VCaP (cell line): ENCODE data around the gene ELK4.

Experiments
- H3K27ac ChIP-seq: fragments of 450-650 bp; 2 replicates; pipeline ENCODE4 v1.5.1; 2017
- TF ChIP-seq, protein P1 (sequence below): fragments of 450-650 bp; conservative IDR thresholded peaks from 2 replicates; pipeline ENCODE4 v1.5.1; 2017; ENCODE audit warnings: mild to moderate bottlenecking, moderate library complexity

Gene ELK4

DNA sequence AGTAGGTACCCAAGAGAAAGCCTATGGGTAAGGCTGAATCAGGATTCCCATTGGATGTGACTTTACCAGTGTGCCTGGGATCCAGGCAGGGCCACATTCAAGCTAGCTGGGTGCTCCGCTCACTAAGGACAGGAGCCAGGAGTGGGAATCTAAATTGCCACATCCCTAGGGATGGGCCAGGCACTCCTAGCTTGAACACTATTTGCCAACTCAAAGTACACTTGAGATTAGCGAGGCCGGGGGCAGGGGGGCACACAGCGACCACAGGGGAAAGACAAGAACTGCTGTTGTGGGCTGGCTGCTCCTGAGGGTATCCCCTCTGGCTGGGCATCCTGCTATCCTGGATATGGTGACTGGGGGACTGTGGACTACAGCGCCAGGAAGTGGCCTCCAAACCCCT lies 44.2 kb upstream of the ELK4 start:
- H3K27ac ChIP-seq, result peak overlapping the region; percentile 88
- TF ChIP-seq, protein P1, sequence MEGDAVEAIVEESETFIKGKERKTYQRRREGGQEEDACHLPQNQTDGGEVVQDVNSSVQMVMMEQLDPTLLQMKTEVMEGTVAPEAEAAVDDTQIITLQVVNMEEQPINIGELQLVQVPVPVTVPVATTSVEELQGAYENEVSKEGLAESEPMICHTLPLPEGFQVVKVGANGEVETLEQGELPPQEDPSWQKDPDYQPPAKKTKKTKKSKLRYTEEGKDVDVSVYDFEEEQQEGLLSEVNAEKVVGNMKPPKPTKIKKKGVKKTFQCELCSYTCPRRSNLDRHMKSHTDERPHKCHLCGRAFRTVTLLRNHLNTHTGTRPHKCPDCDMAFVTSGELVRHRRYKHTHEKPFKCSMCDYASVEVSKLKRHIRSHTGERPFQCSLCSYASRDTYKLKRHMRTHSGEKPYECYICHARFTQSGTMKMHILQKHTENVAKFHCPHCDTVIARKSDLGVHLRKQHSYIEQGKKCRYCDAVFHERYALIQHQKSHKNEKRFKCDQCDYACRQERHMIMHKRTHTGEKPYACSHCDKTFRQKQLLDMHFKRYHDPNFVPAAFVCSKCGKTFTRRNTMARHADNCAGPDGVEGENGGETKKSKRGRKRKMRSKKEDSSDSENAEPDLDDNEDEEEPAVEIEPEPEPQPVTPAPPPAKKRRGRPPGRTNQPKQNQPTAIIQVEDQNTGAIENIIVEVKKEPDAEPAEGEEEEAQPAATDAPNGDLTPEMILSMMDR, result no peak

DNA sequence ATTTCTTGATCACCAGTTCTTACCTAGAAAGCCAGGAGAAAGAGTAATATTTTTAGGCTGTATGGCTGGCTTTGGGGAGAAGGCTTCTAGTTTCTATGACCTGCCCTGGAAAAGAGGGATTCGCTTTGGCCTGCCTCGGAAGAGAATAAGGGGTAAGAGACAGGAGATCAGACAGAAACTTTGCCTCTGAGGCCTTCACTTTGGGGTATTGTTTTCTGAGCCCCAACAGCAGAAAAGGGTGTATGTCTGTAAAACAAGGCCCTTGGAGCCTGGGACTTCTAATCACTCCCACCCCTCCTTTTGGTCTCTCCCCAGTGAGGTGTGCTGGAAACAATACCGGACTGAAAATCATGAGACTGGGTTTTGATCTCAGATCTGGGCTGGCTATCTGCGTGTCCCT lies 43.4 kb upstream of the ELK4 start:
- TF ChIP-seq, protein P1, result no peak
- H3K27ac ChIP-seq, result peak overlapping the region; percentile 88

DNA sequence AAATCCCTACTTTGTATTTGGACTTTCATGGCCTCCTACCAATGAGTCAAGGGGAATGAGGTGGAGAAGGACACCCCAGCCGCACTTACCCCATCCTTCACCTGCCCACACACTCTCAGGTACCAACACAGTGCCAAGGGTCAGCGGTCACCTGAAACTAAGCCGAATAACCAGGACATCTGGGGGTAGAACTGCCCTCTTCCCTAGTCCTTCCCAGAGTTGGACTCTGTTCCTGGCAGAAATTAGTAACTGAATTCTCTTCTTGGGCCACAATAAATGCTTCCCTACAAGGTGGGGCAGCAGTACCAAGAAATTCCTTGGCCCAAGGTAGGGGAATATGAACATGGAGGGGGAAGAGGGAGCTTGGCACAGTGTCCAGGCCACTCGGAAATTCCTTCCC lies 41.2 kb upstream of the ELK4 start:
- peak overlapping the region; percentile 88 for H3K27ac ChIP-seq
- TF ChIP-seq, protein P1, result no peak

DNA sequence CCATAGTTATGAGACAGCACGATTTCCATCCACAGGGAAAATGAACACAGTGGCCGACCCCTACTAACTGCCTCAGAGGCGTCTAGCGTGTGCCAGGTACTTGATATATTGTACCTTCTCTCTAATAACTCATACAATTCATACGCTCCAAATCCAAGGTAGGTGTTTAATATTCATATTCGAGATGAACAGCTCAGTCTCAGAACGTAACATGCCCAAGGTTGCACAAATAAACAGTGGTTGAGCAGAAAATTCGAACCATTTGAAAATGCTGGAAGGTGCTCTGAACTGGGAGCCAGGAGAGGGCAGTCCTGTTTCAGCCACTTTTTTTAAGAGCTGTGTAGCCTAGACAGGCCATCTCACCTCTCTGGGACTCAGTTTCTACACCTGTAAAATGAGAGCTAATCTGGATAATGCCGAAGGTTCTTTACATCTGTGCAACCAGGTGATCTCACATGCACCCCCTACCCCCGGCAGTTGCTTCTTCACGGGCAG lies 40.6 kb upstream of the ELK4 start:
- TF ChIP-seq, protein P1, result peak; percentile 46
- peak overlapping the region; percentile 88 for H3K27ac ChIP-seq

DNA sequence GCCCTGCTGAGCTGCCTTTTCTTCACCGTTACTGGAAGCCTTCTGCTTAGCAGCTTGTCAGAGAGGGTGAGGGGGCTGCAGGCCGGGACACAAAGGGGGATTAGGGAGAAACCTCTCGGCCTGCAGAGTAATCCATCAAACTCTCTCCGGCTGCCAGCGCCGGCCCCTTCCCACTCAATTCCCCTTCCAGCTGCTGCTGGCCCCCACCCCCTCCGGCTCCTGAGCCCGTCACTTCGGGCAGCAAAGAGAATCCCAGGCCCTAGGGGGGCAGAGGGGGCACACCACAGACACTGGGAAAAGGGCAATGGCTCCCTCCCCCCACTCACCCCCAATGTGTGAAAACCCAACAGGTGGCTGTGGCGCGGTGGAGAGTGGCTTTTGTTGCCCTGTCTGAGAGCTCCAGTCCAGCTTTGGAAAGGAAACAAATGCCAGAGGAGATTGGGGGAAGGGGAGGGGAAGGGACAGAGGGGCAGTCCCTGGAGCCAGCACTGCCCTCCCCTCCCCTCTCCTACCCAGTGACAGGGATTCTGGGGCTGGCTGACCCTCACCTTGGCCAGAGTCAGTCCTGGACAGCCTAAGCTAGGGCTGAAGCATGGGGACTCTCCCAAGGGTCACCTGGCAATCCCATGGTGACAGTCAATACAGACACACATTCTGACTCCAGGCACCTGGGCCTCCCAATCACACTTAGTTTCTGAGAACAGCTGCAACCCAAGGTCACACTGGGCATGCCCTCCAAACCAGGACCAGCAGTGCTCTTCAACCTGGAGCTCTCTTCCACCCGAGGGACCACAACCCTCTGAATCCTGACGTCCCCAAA lies 39.0 kb upstream of the ELK4 start:
- TF ChIP-seq, protein P1, result no peak
- peak overlapping the region; percentile 88 for H3K27ac ChIP-seq

DNA sequence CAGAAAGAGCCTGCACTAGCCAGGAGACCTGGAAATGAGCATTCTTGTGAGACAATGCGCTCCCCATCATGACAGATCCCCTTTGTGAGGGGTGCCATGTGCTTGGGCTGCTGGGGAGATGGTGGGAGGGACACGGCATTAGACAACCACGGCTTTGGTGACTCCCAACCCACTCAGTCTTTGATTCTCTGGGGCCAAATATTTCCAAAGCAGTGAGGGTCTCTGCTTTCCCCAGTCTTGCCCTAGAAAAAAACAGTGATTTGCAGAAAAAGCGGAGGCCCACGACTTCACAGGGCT lies 38.3 kb upstream of the ELK4 start:
- H3K27ac ChIP-seq, result peak overlapping the region; percentile 88
- TF ChIP-seq, protein P1, result no peak

DNA sequence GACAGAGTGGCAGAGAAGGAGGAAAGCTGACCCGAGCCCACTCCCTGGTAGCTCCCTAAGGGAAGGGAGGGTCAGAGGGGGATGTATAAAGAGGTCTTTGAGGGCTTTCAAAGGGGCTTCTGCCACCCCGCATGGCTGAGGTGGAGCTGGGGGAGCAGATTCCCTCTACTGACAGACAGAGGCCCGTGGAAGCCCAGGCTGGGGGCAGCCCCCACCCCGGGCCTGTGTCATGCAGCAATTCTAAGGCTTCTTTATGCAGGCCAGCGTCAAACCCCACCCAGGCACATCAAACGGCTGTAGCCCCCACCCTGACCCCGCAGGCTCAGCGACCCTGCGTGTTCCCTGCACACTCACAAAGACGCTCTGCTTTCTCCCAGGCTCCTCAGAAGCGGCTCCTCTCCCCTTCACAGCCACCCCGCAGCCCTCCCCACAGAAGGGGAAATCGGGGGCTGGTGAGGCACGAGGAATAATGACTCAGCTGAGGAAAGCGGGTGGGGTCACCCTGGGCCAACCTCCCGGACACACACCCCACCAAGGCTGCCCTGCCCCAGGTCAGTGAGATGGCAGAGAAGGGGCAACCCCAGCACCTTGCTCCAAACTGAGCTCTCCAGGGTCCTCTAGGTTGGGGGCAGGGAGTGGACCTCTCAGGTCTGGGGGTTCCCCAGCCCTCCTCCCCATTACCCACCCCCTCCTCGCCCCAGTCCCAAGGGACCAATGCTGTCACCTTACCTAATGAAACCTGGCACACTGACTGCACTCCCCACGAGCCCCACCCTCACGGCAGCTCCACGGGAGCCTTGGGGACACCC lies 37.7 kb upstream of the ELK4 start:
- TF ChIP-seq, protein P1, result no peak
- H3K27ac ChIP-seq, result peak overlapping the region; percentile 88
